ENCODE data around the gene GAB1.

The GAB1 gene

DNA sequence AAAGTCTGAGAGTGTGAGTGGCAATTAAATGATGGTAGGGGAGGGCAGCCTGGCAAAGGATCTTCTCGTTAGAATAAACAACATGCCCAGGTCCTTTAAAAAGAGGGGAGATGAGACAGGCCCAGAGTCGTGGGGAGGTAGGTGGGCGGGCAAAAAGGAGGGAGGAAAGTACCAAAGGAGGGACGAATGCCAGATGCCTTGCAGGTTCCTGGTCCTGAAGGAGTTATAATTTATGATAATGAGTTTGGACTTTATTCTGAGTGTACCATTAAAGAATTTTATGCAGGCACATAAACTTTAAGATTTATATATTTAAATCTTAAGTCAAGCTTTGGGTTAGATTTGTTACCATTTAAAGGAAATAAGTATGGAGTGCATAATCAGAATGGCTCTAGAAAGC is 114.5 kb downstream of the GAB1 start:
- Histone ChIP-seq H3K36me3 (ENCODE audit: control insufficient read depth in 1 of 2, insufficient read depth in 2 of 2, low read depth in 1 of 2, low read length in 2 of 2) (peaks cover 0 to 13% of the 10 kb centered on the region in 2 experiments), H3K18ac (ENCODE audit: low read depth in 1 of 2, low read length in 2 of 2) (no peak overlapping the region), H2AFZ (ENCODE audit: low read depth, low read length) (no peak overlapping the region), H3K79me1 (replicated peaks; ENCODE audit: low read length, poor library complexity, severe bottlenecking) (peaks cover 9% of the 10 kb centered on the region), H3K27me3 (ENCODE audit: control insufficient read depth in 1 of 2, insufficient read depth in 1 of 2, low read length in 2 of 2) (no peaks in the 10 kb centered on the region), H3K9ac (ENCODE audit: low read length) (no peak overlapping the region), H3K27ac (ENCODE audit: low read length, poor library complexity, severe bottlenecking) (no peak overlapping the region), H3K14ac (ENCODE audit: low read length in 2 of 2) (no peak overlapping the region), H2BK12ac (ENCODE audit: low read length in 2 of 2) (no peak overlapping the region), H4K8ac (ENCODE audit: low read length) (no peak overlapping the region), H2AK5ac (ENCODE audit: low read length, severe bottlenecking) (no peak overlapping the region), H3K23ac (ENCODE audit: low read length in 2 of 2) (no peak overlapping the region), H3K4me3 (ENCODE audit: insufficient read depth in 1 of 2, low read depth in 1 of 2, low read length in 2 of 2) (no peak overlapping the region), H2BK120ac (ENCODE audit: low read depth, low read length) (no peak overlapping the region), H3K4me1 (ENCODE audit: control insufficient read depth, insufficient read depth, low read depth, low read length) (no peaks in the 10 kb centered on the region), H4K91ac (ENCODE audit: low read length) (no peak overlapping the region), H3K9me3 (ENCODE audit: control insufficient read depth, low read length) (no peaks in the 10 kb centered on the region), H3K4ac (ENCODE audit: low read depth in 1 of 2, low read length in 2 of 2) (no peak overlapping the region), H2BK5ac (ENCODE audit: low read depth, low read length, poor library complexity, severe bottlenecking) (no peak overlapping the region), H2BK15ac (ENCODE audit: low read depth, poor library complexity, severe bottlenecking) (no peak overlapping the region), H3K4me2 (ENCODE audit: low read length, poor library complexity, severe bottlenecking) (no peak overlapping the region)
- 89% methylated on average over 4 of the region's 4 CpGs for WGBS
- DNase-seq = no peak

DNA sequence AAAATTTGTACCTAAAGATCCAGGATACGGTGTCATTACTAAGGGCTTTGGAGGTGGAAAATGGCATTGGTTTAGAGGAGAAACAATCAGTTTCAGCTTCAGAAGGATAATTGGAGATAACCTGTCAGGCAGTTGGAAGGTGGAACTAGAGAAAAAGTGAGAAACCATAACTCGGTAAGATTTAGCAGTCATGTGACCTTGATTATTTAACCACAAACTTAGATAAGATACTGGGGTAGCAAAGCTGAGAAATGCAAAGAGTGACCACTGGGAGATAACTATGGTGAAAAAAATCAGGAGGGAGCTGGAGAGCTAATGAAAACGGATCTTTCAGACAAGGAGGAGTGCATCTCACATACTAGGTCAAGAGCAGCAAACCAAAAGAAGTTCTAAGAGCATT is 118.5 kb downstream of the GAB1 start:
- Histone ChIP-seq H2AFZ (ENCODE audit: low read depth, low read length) (no peak overlapping the region), H3K79me1 (replicated peaks; ENCODE audit: low read length, poor library complexity, severe bottlenecking) (peaks cover 9% of the 10 kb centered on the region), H3K36me3 (ENCODE audit: control insufficient read depth in 1 of 2, insufficient read depth in 2 of 2, low read depth in 1 of 2, low read length in 2 of 2) (peaks cover 0 to 30% of the 10 kb centered on the region in 2 experiments), H3K9ac (ENCODE audit: low read length) (no peak overlapping the region), H3K4me2 (ENCODE audit: low read length, poor library complexity, severe bottlenecking) (no peak overlapping the region), H2BK15ac (ENCODE audit: low read depth, poor library complexity, severe bottlenecking) (no peak overlapping the region), H3K27me3 (ENCODE audit: control insufficient read depth in 1 of 2, insufficient read depth in 1 of 2, low read length in 2 of 2) (no peaks in the 10 kb centered on the region), H3K23ac (ENCODE audit: low read length in 2 of 2) (no peak overlapping the region), H4K91ac (ENCODE audit: low read length) (no peak overlapping the region), H3K4me1 (ENCODE audit: control insufficient read depth, insufficient read depth, low read depth, low read length) (no peaks in the 10 kb centered on the region), H2BK120ac (ENCODE audit: low read depth, low read length) (no peak overlapping the region), H3K27ac (ENCODE audit: low read length, poor library complexity, severe bottlenecking) (no peak overlapping the region), H2AK5ac (ENCODE audit: low read length, severe bottlenecking) (no peak overlapping the region), H3K4me3 (ENCODE audit: insufficient read depth in 1 of 2, low read depth in 1 of 2, low read length in 2 of 2) (no peak overlapping the region), H3K4ac (ENCODE audit: low read depth in 1 of 2, low read length in 2 of 2) (no peak overlapping the region), H2BK5ac (ENCODE audit: low read depth, low read length, poor library complexity, severe bottlenecking) (no peak overlapping the region), H3K18ac (ENCODE audit: low read depth in 1 of 2, low read length in 2 of 2) (no peak overlapping the region), H2BK12ac (ENCODE audit: low read length in 2 of 2) (no peak overlapping the region), H3K9me3 (ENCODE audit: control insufficient read depth, low read length) (no peaks in the 10 kb centered on the region), H3K14ac (ENCODE audit: low read length in 2 of 2) (no peak overlapping the region), H4K8ac (ENCODE audit: low read length) (no peak overlapping the region)
- no peak for DNase-seq
- WGBS = 69% methylated on average over 3 of the region's 3 CpGs

DNA sequence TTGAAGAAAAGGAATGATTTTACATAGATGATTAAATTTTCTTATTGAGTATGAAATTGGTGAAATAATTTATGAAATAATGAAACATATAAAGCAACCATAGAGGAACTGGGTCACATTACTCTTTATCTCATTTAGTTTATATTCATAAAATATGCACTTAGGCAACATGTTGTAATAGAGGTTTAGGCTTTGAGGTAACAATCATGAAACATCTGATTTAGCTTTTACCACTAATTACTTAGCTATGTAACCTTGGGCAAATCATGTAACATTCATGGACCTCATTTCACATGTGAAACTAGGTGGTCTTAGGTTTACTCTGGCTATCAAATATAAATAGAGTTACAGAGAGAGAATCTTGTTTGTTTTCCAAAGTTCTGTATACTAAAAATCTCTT is 122.3 kb downstream of the GAB1 start:
- Histone ChIP-seq H3K4me3 (ENCODE audit: insufficient read depth in 1 of 2, low read depth in 1 of 2, low read length in 2 of 2) (no peak overlapping the region), H3K9ac (ENCODE audit: low read length) (no peak overlapping the region), H3K36me3 (ENCODE audit: control insufficient read depth in 1 of 2, insufficient read depth in 2 of 2, low read depth in 1 of 2, low read length in 2 of 2) (peaks cover 5 to 52% of the 10 kb centered on the region in 2 experiments), H2BK12ac (ENCODE audit: low read length in 2 of 2) (no peak overlapping the region), H3K27me3 (ENCODE audit: control insufficient read depth in 1 of 2, insufficient read depth in 1 of 2, low read length in 2 of 2) (no peaks in the 10 kb centered on the region), H3K79me1 (replicated peaks; ENCODE audit: low read length, poor library complexity, severe bottlenecking) (peaks cover 1% of the 10 kb centered on the region), H2AK5ac (ENCODE audit: low read length, severe bottlenecking) (no peak overlapping the region), H3K4ac (ENCODE audit: low read depth in 1 of 2, low read length in 2 of 2) (no peak overlapping the region), H3K4me2 (ENCODE audit: low read length, poor library complexity, severe bottlenecking) (no peak overlapping the region), H4K91ac (ENCODE audit: low read length) (no peak overlapping the region), H3K23ac (ENCODE audit: low read length in 2 of 2) (no peak overlapping the region), H2BK120ac (ENCODE audit: low read depth, low read length) (no peak overlapping the region), H3K18ac (ENCODE audit: low read depth in 1 of 2, low read length in 2 of 2) (no peak overlapping the region), H4K8ac (ENCODE audit: low read length) (no peak overlapping the region), H2BK5ac (ENCODE audit: low read depth, low read length, poor library complexity, severe bottlenecking) (no peak overlapping the region), H3K27ac (ENCODE audit: low read length, poor library complexity, severe bottlenecking) (no peak overlapping the region), H3K4me1 (ENCODE audit: control insufficient read depth, insufficient read depth, low read depth, low read length) (no peaks in the 10 kb centered on the region), H2BK15ac (ENCODE audit: low read depth, poor library complexity, severe bottlenecking) (no peak overlapping the region), H3K14ac (ENCODE audit: low read length in 2 of 2) (no peak overlapping the region), H2AFZ (ENCODE audit: low read depth, low read length) (no peak overlapping the region), H3K9me3 (ENCODE audit: control insufficient read depth, low read length) (no peaks in the 10 kb centered on the region)
- DNase-seq = no peak

DNA sequence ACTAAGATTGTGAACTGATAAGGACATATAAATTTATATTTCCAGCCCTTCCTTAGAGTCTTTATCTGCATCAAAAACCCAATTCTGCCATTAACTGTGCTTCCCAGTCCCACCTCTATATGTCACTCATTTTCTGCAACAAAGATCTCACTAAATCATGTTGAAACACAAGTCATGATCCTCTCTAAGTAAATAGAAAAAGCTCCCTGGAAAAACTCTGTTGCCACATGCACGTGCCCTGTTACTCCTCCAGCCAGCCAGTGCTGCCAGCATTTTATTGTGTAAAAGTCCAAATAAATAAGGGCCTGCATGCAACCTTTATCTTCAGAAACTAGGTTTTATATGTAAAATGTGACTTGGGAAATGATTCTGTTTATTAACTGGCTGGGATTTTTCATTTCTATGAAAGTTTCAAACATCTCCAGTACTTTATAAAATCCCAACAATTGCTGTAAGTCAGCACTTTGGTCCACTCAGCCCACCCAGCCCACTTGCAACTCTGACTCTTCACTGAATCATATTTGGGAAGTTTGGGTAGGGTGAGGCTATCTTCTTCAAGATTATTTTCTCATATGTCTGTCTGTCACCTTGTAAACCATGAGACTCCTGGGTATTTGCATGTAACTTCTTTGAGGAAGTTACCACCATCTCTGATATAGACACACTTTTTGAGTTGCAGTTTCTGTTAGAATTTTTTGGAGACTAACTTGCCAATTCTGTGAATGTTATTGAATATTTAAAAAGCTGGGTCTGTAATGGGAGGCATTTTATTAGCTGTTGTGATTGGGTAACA is 136.9 kb downstream of the GAB1 start:
- Histone ChIP-seq H3K27me3 (ENCODE audit: control insufficient read depth in 1 of 2, insufficient read depth in 1 of 2, low read length in 2 of 2) (no peaks in the 10 kb centered on the region), H3K27ac (ENCODE audit: low read length, poor library complexity, severe bottlenecking) (no peak overlapping the region), H3K14ac (ENCODE audit: low read length in 2 of 2) (no peak overlapping the region), H3K4ac (ENCODE audit: low read depth in 1 of 2, low read length in 2 of 2) (no peak overlapping the region), H3K23ac (ENCODE audit: low read length in 2 of 2) (no peak overlapping the region), H3K4me1 (ENCODE audit: control insufficient read depth, insufficient read depth, low read depth, low read length) (no peaks in the 10 kb centered on the region), H3K4me3 (ENCODE audit: insufficient read depth in 1 of 2, low read depth in 1 of 2, low read length in 2 of 2) (no peak overlapping the region), H3K4me2 (ENCODE audit: low read length, poor library complexity, severe bottlenecking) (no peak overlapping the region), H3K36me3 (ENCODE audit: control insufficient read depth in 1 of 2, insufficient read depth in 2 of 2, low read depth in 1 of 2, low read length in 2 of 2) (peaks cover 8 to 31% of the 10 kb centered on the region in 2 experiments), H2BK12ac (ENCODE audit: low read length in 2 of 2) (no peak overlapping the region), H2BK5ac (ENCODE audit: low read depth, low read length, poor library complexity, severe bottlenecking) (no peak overlapping the region), H3K9me3 (ENCODE audit: control insufficient read depth, low read length) (no peaks in the 10 kb centered on the region), H3K79me1 (replicated peaks; ENCODE audit: low read length, poor library complexity, severe bottlenecking) (no peaks in the 10 kb centered on the region), H2BK120ac (ENCODE audit: low read depth, low read length) (no peak overlapping the region), H3K18ac (ENCODE audit: low read depth in 1 of 2, low read length in 2 of 2) (no peak overlapping the region), H4K91ac (ENCODE audit: low read length) (no peak overlapping the region), H4K8ac (ENCODE audit: low read length) (no peak overlapping the region), H2AFZ (ENCODE audit: low read depth, low read length) (no peak overlapping the region), H2BK15ac (ENCODE audit: low read depth, poor library complexity, severe bottlenecking) (no peak overlapping the region), H3K9ac (ENCODE audit: low read length) (no peak overlapping the region), H2AK5ac (ENCODE audit: low read length, severe bottlenecking) (no peak overlapping the region)
- DNase-seq = no peak
- WGBS = 100% methylated on average over 1 of the region's 1 CpG

Data from mesenchymal stem cell (in vitro differentiated cells and primary cell).